Astrocyte of the spinal cord (primary cell): Measurements from ENCODE around the gene BTRC.

Experiments
- DNase-seq: peaks from one replicate; pipeline ENCODE4 v3.0.0; 2011; ENCODE audit warnings: low read depth, low spot score
- H3K4me3 ChIP-seq: 2 replicates; pipeline ENCODE4 v1.5.1; 2011; ENCODE audit warnings: low read depth, mild to moderate bottlenecking, low read length, moderate library complexity
- CTCF ChIP-seq: IDR thresholded peaks from 2 replicates; pipeline ENCODE4 v1.5.1; 2012; ENCODE audit warnings: low read depth, mild to moderate bottlenecking, low read length, inconsistent platforms
- in situ Hi-C: cut with HindIII; loops from 2 replicates; pipeline ENCODE4 v1.10.0; 2017; ENCODE audit warnings: low sequenced_read_pairs

The BTRC gene

DNA sequence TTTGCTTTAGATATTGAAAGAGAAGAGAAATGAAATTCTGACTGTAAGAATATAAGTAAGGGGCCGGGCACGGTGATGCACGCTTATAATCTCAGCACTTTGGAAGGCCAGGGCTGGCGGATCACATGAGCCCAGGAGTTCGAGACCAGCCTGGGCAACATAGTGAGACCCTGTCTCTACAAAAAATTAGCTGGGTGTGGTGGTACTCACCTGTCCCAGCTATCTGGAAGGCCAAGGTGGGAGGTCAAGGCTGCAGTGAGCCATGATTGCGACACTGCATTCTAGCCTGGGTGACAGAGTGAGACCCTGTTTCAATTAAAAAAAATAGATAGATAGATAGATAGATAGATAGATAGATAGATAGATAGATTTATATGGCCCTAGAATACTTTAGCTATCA, 82.3 kb downstream of the BTRC start:
- no peak overlapping the region for H3K4me3 ChIP-seq
- in situ Hi-C loops: no loop called here
- no peak for TF ChIP-seq CTCF
- DNase-seq: no peak

- DNase-seq: no peak
- TF ChIP-seq CTCF: no peak
- H3K4me3 ChIP-seq: no peak overlapping the region
- in situ Hi-C loops: no loop called here
Measured at GRCh38 chr10:101438881-101439391, 85.0 kb downstream of the BTRC start.

- peak; percentile 65 for DNase-seq
- in situ Hi-C loops: no loop called here
- H3K4me3 ChIP-seq: no peak overlapping the region
- peak; percentile 71 for TF ChIP-seq CTCF
Measured at GRCh38 chr10:101441541-101442455, 87.8 kb downstream of the BTRC start.

DNA sequence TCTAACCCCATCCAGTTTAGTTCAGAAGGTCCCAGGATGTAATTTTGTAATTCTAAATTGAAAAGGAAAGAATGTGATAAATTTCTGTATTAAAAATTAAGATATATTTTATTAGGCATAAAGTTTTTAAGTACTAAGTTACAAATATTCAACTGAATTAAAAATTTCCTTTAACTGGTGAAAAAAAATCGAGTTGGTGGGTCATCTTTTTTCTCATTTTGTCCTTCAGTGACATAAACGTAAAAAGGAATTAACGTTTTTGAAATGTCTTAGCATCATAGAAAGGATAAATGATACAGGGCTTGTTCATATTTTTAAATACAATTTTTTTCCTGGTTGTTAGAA, 88.5 kb downstream of the BTRC start:
- DNase-seq: no peak
- TF ChIP-seq CTCF: no peak
- in situ Hi-C loops: no loop called here
- H3K4me3 ChIP-seq: no peak overlapping the region

DNA sequence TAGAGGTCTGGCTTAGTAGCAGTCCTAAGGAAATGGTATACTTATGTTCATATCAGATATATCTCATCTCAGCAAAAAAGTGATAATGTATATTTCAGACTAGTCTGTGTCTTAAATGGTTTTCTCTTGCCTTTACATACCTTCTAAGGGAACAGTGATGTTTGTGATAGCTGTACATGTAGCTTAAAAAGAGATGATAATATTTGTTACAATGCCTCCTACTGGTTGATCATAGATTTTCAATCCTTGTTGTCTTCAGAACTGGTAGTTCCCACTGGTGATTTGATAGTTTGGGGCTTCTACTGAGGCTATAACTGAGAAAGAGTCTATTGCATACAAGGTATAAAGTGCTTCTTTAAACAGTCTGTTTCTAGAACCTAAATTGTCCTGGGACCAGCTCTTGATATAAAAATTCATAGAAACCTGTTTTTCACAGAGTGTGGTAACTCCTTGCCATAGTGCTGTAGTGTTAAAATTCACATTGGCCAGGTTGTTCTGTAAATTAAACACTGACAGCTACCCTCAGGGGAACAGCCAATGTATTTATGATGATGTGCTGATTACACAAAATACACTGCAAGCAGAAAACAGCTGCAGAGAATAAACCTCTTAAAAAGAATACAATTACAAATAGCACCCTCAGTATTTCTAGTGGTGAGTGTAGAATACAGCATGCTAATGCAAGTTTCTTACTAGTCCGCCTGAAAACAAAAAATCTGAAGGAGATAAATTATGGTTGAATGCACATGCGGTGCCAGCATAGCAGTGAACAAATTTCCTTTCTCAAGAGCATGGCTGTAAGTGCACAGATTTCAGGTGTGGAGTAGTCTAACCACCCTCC, 90.3 kb downstream of the BTRC start:
- peak; percentile 35 for TF ChIP-seq CTCF
- in situ Hi-C loops: no loop called here
- peak; percentile 5 for DNase-seq
- H3K4me3 ChIP-seq: no peak overlapping the region

DNA sequence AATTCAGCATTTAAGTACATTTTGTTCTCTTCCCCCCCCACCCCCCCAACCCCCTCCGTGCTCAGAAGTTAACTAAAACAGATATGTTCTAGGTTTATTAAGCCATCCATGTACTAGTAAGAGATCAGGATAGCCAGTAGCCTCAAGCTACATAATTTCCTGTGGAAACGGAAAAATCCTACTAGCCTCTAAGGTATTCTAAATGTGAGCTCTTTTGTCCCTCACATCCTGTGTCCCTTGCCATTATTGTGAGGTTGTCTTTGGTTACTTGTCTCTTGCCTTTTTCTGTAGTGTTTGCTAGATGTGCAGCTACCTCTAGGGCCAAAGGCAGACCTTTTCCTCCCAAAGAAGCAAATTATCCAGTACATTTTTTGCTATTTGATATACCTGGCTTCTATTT, 92.1 kb downstream of the BTRC start:
- no peak overlapping the region for H3K4me3 ChIP-seq
- in situ Hi-C loops: no loop called here
- TF ChIP-seq CTCF: no peak
- DNase-seq: no peak
